ENCODE data around the gene WDR47.
"Not testable (repeated sequence)": the region's sequence is repeated elsewhere in the genome, so short reads cannot be mapped to it uniquely, and the experiment has no call there.

The WDR47 gene

GRCh38 chr1:108960719-108961118, 81.2 kb downstream of the WDR47 start:
- Histone ChIP-seq H3K36me3 (ENCODE audit: insufficient read depth, low read depth, low read length) (0 out of 2 replicates have a peak, but pooled peaks cover 7% of the 10 kb centered on the region), H3K9ac (ENCODE audit: low read depth, low read length) (no peak overlapping the region), H3K27me3 (ENCODE audit: insufficient read depth, low read length) (peaks cover 4% of the 10 kb centered on the region; the same call in 1 of the 2 replicates), H3K4me1 (ENCODE audit: insufficient read depth, low read length) (peaks cover 7% of the 10 kb centered on the region), H3K4me3 (ENCODE audit: low read length) (no peak overlapping the region), H3K27ac (ENCODE audit: low read length) (no peak overlapping the region), H3K9me3 (ENCODE audit: insufficient read depth, low read depth, low read length) (no peaks in the 10 kb centered on the region)

GRCh38 chr1:108957888-108958287, 84.0 kb downstream of the WDR47 start:
- H3K9ac ChIP-seq (ENCODE audit: low read depth, low read length), result no peak overlapping the region
- H3K36me3 ChIP-seq (ENCODE audit: insufficient read depth, low read depth, low read length), result peaks cover 15% of the 10 kb centered on the region; the same call in 1 of the 2 replicates
- H3K4me1 ChIP-seq (ENCODE audit: insufficient read depth, low read length), result peaks cover 7% of the 10 kb centered on the region
- H3K27ac ChIP-seq (ENCODE audit: low read length), result no peak overlapping the region
- H3K9me3 ChIP-seq (ENCODE audit: insufficient read depth, low read depth, low read length), result no peaks in the 10 kb centered on the region
- no peaks in the 10 kb centered on the region; the same call in 1 of the 2 replicates for H3K27me3 ChIP-seq (ENCODE audit: insufficient read depth, low read length)
- H3K4me3 ChIP-seq (ENCODE audit: low read length), result no peak overlapping the region

- Histone ChIP-seq H3K9me3 (ENCODE audit: insufficient read depth, low read depth, low read length) (no peaks in the 10 kb centered on the region), H3K27me3 (ENCODE audit: insufficient read depth, low read length) (no peaks in the 10 kb centered on the region), H3K4me3 (ENCODE audit: low read length) (no peak overlapping the region), H3K9ac (ENCODE audit: low read depth, low read length) (no peak overlapping the region), H3K27ac (ENCODE audit: low read length) (no peak overlapping the region), H3K36me3 (ENCODE audit: insufficient read depth, low read depth, low read length) (peaks cover 15% of the 10 kb centered on the region; the same call in 1 of the 2 replicates), H3K4me1 (ENCODE audit: insufficient read depth, low read length) (no peaks in the 10 kb centered on the region; the same call in 1 of the 2 replicates)
These were observed 86.0 kb downstream of the WDR47 start for GRCh38 chr1:108955881-108956280.

GRCh38 chr1:108955111-108955510, 86.8 kb downstream of the WDR47 start:
- Histone ChIP-seq H3K27ac (ENCODE audit: low read length) (no peak overlapping the region), H3K27me3 (ENCODE audit: insufficient read depth, low read length) (no peaks in the 10 kb centered on the region), H3K9ac (ENCODE audit: low read depth, low read length) (no peak overlapping the region), H3K4me1 (ENCODE audit: insufficient read depth, low read length) (no peaks in the 10 kb centered on the region; the same call in 1 of the 2 replicates), H3K4me3 (ENCODE audit: low read length) (no peak overlapping the region), H3K9me3 (ENCODE audit: insufficient read depth, low read depth, low read length) (no peaks in the 10 kb centered on the region), H3K36me3 (ENCODE audit: insufficient read depth, low read depth, low read length) (peaks cover 14% of the 10 kb centered on the region; the same call in 1 of the 2 replicates)

- H3K4me3 ChIP-seq (ENCODE audit: low read length), result no peak overlapping the region
- H3K27me3 ChIP-seq (ENCODE audit: insufficient read depth, low read length), result no peaks in the 10 kb centered on the region
- H3K27ac ChIP-seq (ENCODE audit: low read length), result no peak overlapping the region
- H3K4me1 ChIP-seq (ENCODE audit: insufficient read depth, low read length), result peaks cover 10% of the 10 kb centered on the region; the same call in 1 of the 2 replicates
- H3K36me3 ChIP-seq (ENCODE audit: insufficient read depth, low read depth, low read length), result peaks cover 8% of the 10 kb centered on the region; the same call in 1 of the 2 replicates
- no peak overlapping the region for H3K9ac ChIP-seq (ENCODE audit: low read depth, low read length)
- H3K9me3 ChIP-seq (ENCODE audit: insufficient read depth, low read depth, low read length), result no peaks in the 10 kb centered on the region
These were observed 88.5 kb downstream of the WDR47 start for GRCh38 chr1:108953452-108953851.

- Histone ChIP-seq H3K27me3 (ENCODE audit: insufficient read depth, low read length) (no peaks in the 10 kb centered on the region), H3K27ac (ENCODE audit: low read length) (no peak overlapping the region), H3K36me3 (ENCODE audit: insufficient read depth, low read depth, low read length) (peaks cover 13% of the 10 kb centered on the region), H3K9me3 (ENCODE audit: insufficient read depth, low read depth, low read length) (no peaks in the 10 kb centered on the region), H3K4me1 (ENCODE audit: insufficient read depth, low read length) (peaks cover 26% of the 10 kb centered on the region), H3K9ac (ENCODE audit: low read depth, low read length) (no peak overlapping the region), H3K4me3 (ENCODE audit: low read length) (no peak overlapping the region)
These were observed 90.7 kb downstream of the WDR47 start for GRCh38 chr1:108951242-108951641.

- H3K27me3 ChIP-seq (ENCODE audit: insufficient read depth, low read length), result no peaks in the 10 kb centered on the region
- peaks cover 26% of the 10 kb centered on the region for H3K4me1 ChIP-seq (ENCODE audit: insufficient read depth, low read length)
- no peaks in the 10 kb centered on the region for H3K9me3 ChIP-seq (ENCODE audit: insufficient read depth, low read depth, low read length)
- H3K27ac ChIP-seq (ENCODE audit: low read length), result peak overlapping the region; percentile 34
- H3K4me3 ChIP-seq (ENCODE audit: low read length), result peak overlapping the region; percentile 42; the same call in 1 of the 2 replicates
- H3K9ac ChIP-seq (ENCODE audit: low read depth, low read length), result peak overlapping the region; percentile 72; the same call in 1 of the 2 replicates
- H3K36me3 ChIP-seq (ENCODE audit: insufficient read depth, low read depth, low read length), result peaks cover 18% of the 10 kb centered on the region; the same call in 1 of the 2 replicates
These were observed 92.9 kb downstream of the WDR47 start for GRCh38 chr1:108949044-108949443.

- Histone ChIP-seq H3K27ac (ENCODE audit: low read length) (peak overlapping the region; percentile 85), H3K9me3 (ENCODE audit: insufficient read depth, low read depth, low read length) (no peaks in the 10 kb centered on the region), H3K36me3 (ENCODE audit: insufficient read depth, low read depth, low read length) (peaks cover 23% of the 10 kb centered on the region; the same call in 1 of the 2 replicates), H3K9ac (ENCODE audit: low read depth, low read length) (peak overlapping the region; percentile 72), H3K4me3 (ENCODE audit: low read length) (peak overlapping the region; percentile 42), H3K27me3 (ENCODE audit: insufficient read depth, low read length) (no peaks in the 10 kb centered on the region), H3K4me1 (ENCODE audit: insufficient read depth, low read length) (peaks cover 26% of the 10 kb centered on the region)
These were observed 93.9 kb downstream of the WDR47 start for GRCh38 chr1:108947871-108948525.

GRCh38 chr1:108936170-108936569, 105.7 kb downstream of the WDR47 start:
- Histone ChIP-seq H3K4me3 (ENCODE audit: low read length) (no peak overlapping the region), H3K27me3 (ENCODE audit: insufficient read depth, low read length) (no peaks in the 10 kb centered on the region), H3K9me3 (ENCODE audit: insufficient read depth, low read depth, low read length) (no peaks in the 10 kb centered on the region), H3K27ac (ENCODE audit: low read length) (no peak overlapping the region), H3K9ac (ENCODE audit: low read depth, low read length) (no peak overlapping the region), H3K36me3 (ENCODE audit: insufficient read depth, low read depth, low read length) (peaks cover 83% of the 10 kb centered on the region), H3K4me1 (ENCODE audit: insufficient read depth, low read length) (no peaks in the 10 kb centered on the region)

- H3K27ac ChIP-seq (ENCODE audit: low read length), result no peak overlapping the region
- no peaks in the 10 kb centered on the region for H3K27me3 ChIP-seq (ENCODE audit: insufficient read depth, low read length)
- H3K36me3 ChIP-seq (ENCODE audit: insufficient read depth, low read depth, low read length), result peaks cover 95% of the 10 kb centered on the region
- no peaks in the 10 kb centered on the region for H3K4me1 ChIP-seq (ENCODE audit: insufficient read depth, low read length)
- H3K9me3 ChIP-seq (ENCODE audit: insufficient read depth, low read depth, low read length), result no peaks in the 10 kb centered on the region
- no peak overlapping the region for H3K9ac ChIP-seq (ENCODE audit: low read depth, low read length)
- no peak overlapping the region for H3K4me3 ChIP-seq (ENCODE audit: low read length)
These were observed 108.0 kb downstream of the WDR47 start for GRCh38 chr1:108933944-108934343.

GRCh38 chr1:108927565-108927964, 114.3 kb downstream of the WDR47 start:
- not testable (repeated sequence) for H3K9me3 ChIP-seq (ENCODE audit: insufficient read depth, low read depth, low read length); H3K9ac ChIP-seq (ENCODE audit: low read depth, low read length); H3K4me1 ChIP-seq (ENCODE audit: insufficient read depth, low read length); H3K27ac ChIP-seq (ENCODE audit: low read length); H3K27me3 ChIP-seq (ENCODE audit: insufficient read depth, low read length); H3K4me3 ChIP-seq (ENCODE audit: low read length)
- H3K36me3 ChIP-seq (ENCODE audit: insufficient read depth, low read depth, low read length), result peaks cover 85% of the 10 kb centered on the region

GRCh38 chr1:108925920-108926319, 116.0 kb downstream of the WDR47 start:
- Histone ChIP-seq H3K4me1 (ENCODE audit: insufficient read depth, low read length) (no peaks in the 10 kb centered on the region), H3K9ac (ENCODE audit: low read depth, low read length) (no peak overlapping the region), H3K27ac (ENCODE audit: low read length) (no peak overlapping the region), H3K4me3 (ENCODE audit: low read length) (no peak overlapping the region), H3K9me3 (ENCODE audit: insufficient read depth, low read depth, low read length) (no peaks in the 10 kb centered on the region), H3K27me3 (ENCODE audit: insufficient read depth, low read length) (no peaks in the 10 kb centered on the region), H3K36me3 (ENCODE audit: insufficient read depth, low read depth, low read length) (peaks cover 71% of the 10 kb centered on the region)
